ENCODE data around the gene TRPM3. TPM values are rescaled to one million over a fixed set of nuclear protein-coding genes. Genes with fewer than 3 reads are reported as not detected.

The TRPM3 gene
- total and polyA plus RNA-seq, 12 donors = 0.27 to 5.3 (median 1.8) TPM

DNA sequence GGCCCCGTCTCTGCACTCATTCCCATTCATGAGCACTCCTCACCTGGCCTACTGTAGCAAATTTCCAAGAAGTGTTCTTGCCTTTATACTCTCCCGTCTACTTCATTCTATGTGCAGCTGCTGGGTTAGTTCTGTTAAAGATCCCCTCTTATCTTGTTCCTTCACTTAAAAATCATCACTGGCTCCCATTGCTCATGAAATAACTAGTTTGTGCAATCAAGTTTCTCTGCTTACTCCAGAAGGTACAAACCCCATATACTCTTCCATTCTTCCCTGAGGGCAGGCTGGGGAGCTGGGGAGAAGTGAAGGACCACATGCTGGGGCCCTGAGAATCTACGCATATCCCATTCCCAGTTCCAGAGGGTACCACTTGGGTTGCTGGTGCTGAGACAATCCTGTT, 622.6 kb downstream of the TRPM3 start:
- WGBS, 4 donors = 95 to 98% (median 98%) methylated on average over 3 of the region's 3 CpGs

DNA sequence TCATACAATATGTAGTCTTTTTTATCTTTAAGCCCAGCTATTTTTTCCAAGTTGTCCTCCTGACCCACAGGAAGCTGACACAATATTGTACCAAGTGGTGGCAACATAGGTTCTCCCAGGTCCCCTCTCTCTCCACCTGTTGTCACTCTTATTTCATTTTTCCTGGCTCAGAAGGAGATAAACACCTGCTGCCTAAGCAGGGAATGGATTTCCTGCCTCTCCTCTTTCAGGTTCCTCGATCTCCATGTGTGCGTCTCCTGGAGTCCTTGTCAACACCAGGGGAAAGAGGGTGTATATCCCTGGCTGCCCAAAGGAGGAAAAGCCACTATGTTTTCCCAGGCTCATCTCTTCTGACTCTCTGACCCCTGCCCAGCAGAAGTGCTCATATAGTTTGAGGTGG, 625.2 kb downstream of the TRPM3 start:
- Histone ChIP-seq H3K9me3 (replicated peaks in 1 of 3) (no peaks in the 10 kb centered on the region), H3K4me3 (no peak overlapping the region), H3K27me3 (no peaks in the 10 kb centered on the region), H3K36me3 (replicated peaks in 1 of 2) (no peaks in the 10 kb centered on the region), H3K27ac (no peak overlapping the region), H3K4me1 (replicated peaks in 1 of 2) (peaks cover 9 to 32% of the 10 kb centered on the region in 2 donors)
- TF ChIP-seq, protein P1, sequence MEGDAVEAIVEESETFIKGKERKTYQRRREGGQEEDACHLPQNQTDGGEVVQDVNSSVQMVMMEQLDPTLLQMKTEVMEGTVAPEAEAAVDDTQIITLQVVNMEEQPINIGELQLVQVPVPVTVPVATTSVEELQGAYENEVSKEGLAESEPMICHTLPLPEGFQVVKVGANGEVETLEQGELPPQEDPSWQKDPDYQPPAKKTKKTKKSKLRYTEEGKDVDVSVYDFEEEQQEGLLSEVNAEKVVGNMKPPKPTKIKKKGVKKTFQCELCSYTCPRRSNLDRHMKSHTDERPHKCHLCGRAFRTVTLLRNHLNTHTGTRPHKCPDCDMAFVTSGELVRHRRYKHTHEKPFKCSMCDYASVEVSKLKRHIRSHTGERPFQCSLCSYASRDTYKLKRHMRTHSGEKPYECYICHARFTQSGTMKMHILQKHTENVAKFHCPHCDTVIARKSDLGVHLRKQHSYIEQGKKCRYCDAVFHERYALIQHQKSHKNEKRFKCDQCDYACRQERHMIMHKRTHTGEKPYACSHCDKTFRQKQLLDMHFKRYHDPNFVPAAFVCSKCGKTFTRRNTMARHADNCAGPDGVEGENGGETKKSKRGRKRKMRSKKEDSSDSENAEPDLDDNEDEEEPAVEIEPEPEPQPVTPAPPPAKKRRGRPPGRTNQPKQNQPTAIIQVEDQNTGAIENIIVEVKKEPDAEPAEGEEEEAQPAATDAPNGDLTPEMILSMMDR (IDR thresholded peaks at IDR 0.05) = no peak
- no peak for TF ChIP-seq POLR2A (IDR thresholded peaks at IDR 0.05)
- peak in 1 of 7 donors; percentile 5 for DNase-seq
- intact Hi-C loops (cut with DNase I) = no loop called here
- WGBS, 4 donors = 78 to 88% (median 86%) methylated on average over 2 of the region's 2 CpGs

More for the DNA sequence above, 622.6 kb downstream of the TRPM3 start:
- no peak overlapping the region for H3K27ac ChIP-seq
- no peaks in the 10 kb centered on the region for H3K9me3 ChIP-seq (replicated peaks in 1 of 3)
- no peak overlapping the region for H3K4me3 ChIP-seq
- peaks cover 7 to 25% of the 10 kb centered on the region in 2 donors for H3K4me1 ChIP-seq (replicated peaks in 1 of 2)
- no peak for TF ChIP-seq POLR2A (IDR thresholded peaks at IDR 0.05)
- TF ChIP-seq, protein P1 (IDR thresholded peaks at IDR 0.05) = no peak
- DNase-seq = no peak
- H3K27me3 ChIP-seq = no peaks in the 10 kb centered on the region
- H3K36me3 ChIP-seq (replicated peaks in 1 of 2) = no peaks in the 10 kb centered on the region
- intact Hi-C loops (cut with DNase I) = no loop called here

DNA sequence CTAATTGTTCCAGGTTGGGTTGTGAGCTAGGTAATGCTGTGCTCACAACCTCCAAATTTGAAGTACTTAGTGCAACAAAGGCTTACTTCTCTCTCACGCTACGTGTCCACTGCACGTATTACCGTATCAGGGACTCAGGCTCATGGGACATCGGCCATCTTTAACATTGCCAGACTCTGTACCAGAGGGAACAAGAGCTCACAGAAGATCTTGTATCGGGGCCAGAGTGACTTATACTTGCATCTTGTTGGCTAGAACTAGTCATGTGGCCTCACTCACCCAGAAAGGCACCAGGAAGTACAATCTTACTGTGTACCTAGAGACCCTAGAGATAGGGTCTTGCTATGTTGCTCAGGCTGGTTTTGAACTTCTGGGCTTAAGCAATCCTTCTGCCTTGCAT, 625.9 kb downstream of the TRPM3 start:
- Histone ChIP-seq H3K27ac (peak overlapping the region in 3 of 5 donors; percentile 11 to 67 (median 48)), H3K4me1 (replicated peaks in 1 of 2) (peaks cover 9 to 36% of the 10 kb centered on the region in 2 donors), H3K4me3 (no peak overlapping the region), H3K9me3 (replicated peaks in 1 of 3) (no peaks in the 10 kb centered on the region), H3K36me3 (replicated peaks in 1 of 2) (no peaks in the 10 kb centered on the region), H3K27me3 (no peaks in the 10 kb centered on the region)
- DNase-seq = peak in 3 of 7 donors; percentile 18 to 53 (median 19)
- intact Hi-C loops (cut with DNase I) = no loop called here
- no peak for TF ChIP-seq POLR2A (IDR thresholded peaks at IDR 0.05)
- TF ChIP-seq, protein P1 (IDR thresholded peaks at IDR 0.05) = no peak
- WGBS, 4 donors = 83 to 92% (median 85%) methylated on average over 6 of the region's 6 CpGs

DNA sequence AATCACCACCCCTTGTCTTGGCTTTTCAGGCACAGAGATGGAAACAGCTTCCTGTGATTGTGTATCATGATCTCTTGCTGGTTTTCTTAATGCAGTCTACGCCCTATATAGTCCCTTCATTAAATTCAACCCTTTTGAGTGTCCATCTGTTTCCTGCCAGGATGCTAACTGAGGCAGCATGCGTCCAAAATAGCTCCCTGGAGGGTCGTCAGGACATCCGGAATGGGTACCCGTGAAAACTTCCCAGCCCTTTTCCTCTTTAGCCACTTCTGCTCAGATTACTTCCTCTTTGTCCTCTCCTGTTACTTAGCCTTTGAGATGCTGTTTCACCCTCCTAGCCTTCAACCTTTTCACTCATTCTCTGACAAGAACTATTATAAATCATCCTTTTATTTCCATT, 627.2 kb downstream of the TRPM3 start:
- H3K27me3 ChIP-seq = no peaks in the 10 kb centered on the region
- DNase-seq = peak in 4 of 7 donors; percentile 39 to 58 (median 46)
- WGBS, 4 donors = 61 to 76% (median 66%) methylated on average over 5 of the region's 5 CpGs
- intact Hi-C loops (cut with DNase I) = no loop called here
- no peaks in the 10 kb centered on the region for H3K36me3 ChIP-seq (replicated peaks in 1 of 2)
- peak overlapping the region in 4 of 5 donors; percentile 38 to 71 (median 47) for H3K27ac ChIP-seq
- TF ChIP-seq, protein P1 (IDR thresholded peaks at IDR 0.05) = no peak
- no peak overlapping the region for H3K4me3 ChIP-seq
- H3K4me1 ChIP-seq (replicated peaks in 1 of 2) = peaks cover 9 to 43% of the 10 kb centered on the region in 2 donors
- no peaks in the 10 kb centered on the region for H3K9me3 ChIP-seq (replicated peaks in 1 of 3)

Data from adrenal gland (tissue), 12 donors.